Stomach (tissue), 4 donors: Measurements from ENCODE around the gene NPAS3.

Experiments used
- CTCF ChIP-seq, 7 experiments: fragments of 450-650 bp in 4 of 7; fragments of 200-600 bp in 3 of 7; sonication (generic) in 3 of 7; IDR thresholded peaks; one replicate each; pipeline ENCODE4 v1.5.1; 2016 to 2019; ENCODE audit warnings: antibody characterized with exemption in 7 of 7, control low read depth in 2 of 7, mild to moderate bottlenecking in 1 of 7
- EP300 ChIP-seq: sonication (generic); formaldehyde crosslinking; IDR thresholded peaks from one replicate; pipeline ENCODE4 v1.6.1; 2017; ENCODE audit warnings: antibody characterized with exemption
- POLR2A ChIP-seq, 4 donors: fragments of 450-650 bp; IDR thresholded peaks; one replicate each; pipeline ENCODE4 v1.6.1; 2016; ENCODE audit warnings: antibody characterized with exemption in 4 of 4, control low read depth in 2 of 4, mild to moderate bottlenecking in 1 of 4, moderate library complexity in 1 of 4
- POLR2AphosphoS5 ChIP-seq, 3 donors: sonication (generic); formaldehyde crosslinking; IDR thresholded peaks; one replicate each; pipeline ENCODE4 v1.6.1; 2016; ENCODE audit warnings: antibody characterized with exemption in 3 of 3

DNA sequence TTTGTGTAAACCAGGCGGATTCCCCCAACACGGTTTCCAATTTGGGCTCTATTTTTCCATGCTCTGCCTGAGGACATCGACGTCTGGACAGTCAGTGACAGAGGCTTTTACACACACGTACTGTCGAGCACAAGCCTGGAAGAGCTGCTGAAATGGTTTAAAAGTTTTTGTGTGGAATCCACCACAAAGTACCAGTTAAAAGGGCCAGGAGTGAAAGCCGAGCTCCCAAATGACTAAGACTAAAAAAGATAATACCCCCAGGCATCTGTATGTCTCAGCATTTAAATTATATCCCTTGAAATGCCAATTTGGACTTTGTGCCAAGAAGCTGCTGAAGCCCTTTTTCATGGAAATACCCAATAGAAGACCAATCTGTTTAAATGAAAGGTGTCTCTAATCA is 839.0 kb downstream of the NPAS3 start:
- TF ChIP-seq EP300 (no peak), CTCF (IDR thresholded peaks at IDR 0.05) (no peak), POLR2A (IDR thresholded peaks at IDR 0.05) (no peak), POLR2AphosphoS5 (IDR thresholded peaks at IDR 0.05) (no peak)
